Colonic mucosa (tissue), 4 donors: Measurements from ENCODE around the gene PIEZO2. TPM values are rescaled to one million over a fixed set of nuclear protein-coding genes. Genes with fewer than 3 reads are reported as not detected.

ENCODE experiments used
- DNase-seq: peaks from one replicate; pipeline ENCODE4 v3.0.0-alpha.2; 2020
- H3K27ac ChIP-seq: fragments of 200-600 bp; one replicate; pipeline ENCODE4 v1.8.0; 2021
- H3K27me3 ChIP-seq: fragments of 200-600 bp; one replicate; pipeline ENCODE4 v1.8.0; 2021
- H3K36me3 ChIP-seq: fragments of 200-600 bp; one replicate; pipeline ENCODE4 v1.8.0; 2021
- H3K4me1 ChIP-seq: fragments of 200-600 bp; one replicate; pipeline ENCODE4 v1.8.0; 2021; ENCODE audit warnings: mild to moderate bottlenecking
- H3K4me3 ChIP-seq: fragments of 200-600 bp; one replicate; pipeline ENCODE4 v1.8.0; 2021
- H3K9ac ChIP-seq, 2 donors: one replicate each; pipeline ENCODE4 v1.7.0; 2013; ENCODE audit warnings: control low read depth in 2 of 2, low read depth in 2 of 2, low read length in 2 of 2
- H3K9me3 ChIP-seq: fragments of 200-600 bp; one replicate; pipeline ENCODE4 v1.8.0; 2021
- CTCF ChIP-seq: fragments of 200-600 bp; IDR thresholded peaks from one replicate; pipeline ENCODE4 v1.8.0; 2022; ENCODE audit warnings: antibody characterized with exemption, mild to moderate bottlenecking
- intact Hi-C: fragments of 100-400 bp; cut with DNase I; formaldehyde crosslinking; loops from one replicate; pipeline ENCODE4 v1.14.1; 2022
- total RNA-seq, 2 donors: library from RNA; stranded (reverse); fragmentation: NEBNext Ultra II Directional in 1 of 2; extraction: Animal tissue kit (Norgen Biotek cat#: 25700) in 1 of 2; gene quantifications; one replicate each; pipeline ENCODE4 v1.2.1, GENCODE V29; 2021
- donor health status: healthy.
- donor health status: DM: no; HTN: no; CAD: no.
- donor health status: DM: no; HTN: no; CAD: no.

The PIEZO2 gene
- total RNA-seq, 2 donors from 2014 or later = 0.79 to 4.0 TPM

- no peaks in the 10 kb centered on the region for H3K4me1 ChIP-seq
- no peak overlapping the region for H3K4me3 ChIP-seq
- intact Hi-C loops = loop anchor here (10.0 kb wide), 1 partner anchor 366 kb away; no protein-coding TSS in a partner anchor
- no peak overlapping the region for H3K9ac ChIP-seq
- TF ChIP-seq CTCF = no peak
- no peaks in the 10 kb centered on the region for H3K36me3 ChIP-seq
- H3K27me3 ChIP-seq = no peaks in the 10 kb centered on the region
- H3K27ac ChIP-seq = no peak overlapping the region
- no peak for DNase-seq
- H3K9me3 ChIP-seq = no peaks in the 10 kb centered on the region
Observed at GRCh38 chr18:10789180-10789579, 360.2 kb downstream of the PIEZO2 start.

- TF ChIP-seq CTCF = peak; percentile 82
- no peaks in the 10 kb centered on the region for H3K9me3 ChIP-seq
- H3K4me1 ChIP-seq = no peaks in the 10 kb centered on the region
- H3K36me3 ChIP-seq = no peaks in the 10 kb centered on the region
- intact Hi-C loops = loop anchor here (10.0 kb wide), 1 partner anchor 367 kb away; no protein-coding TSS in a partner anchor
- H3K27ac ChIP-seq = no peak overlapping the region
- no peaks in the 10 kb centered on the region for H3K27me3 ChIP-seq
- H3K9ac ChIP-seq = no peak overlapping the region
- H3K4me3 ChIP-seq = no peak overlapping the region
- DNase-seq = peak; percentile 87
Observed at GRCh38 chr18:10787293-10787901, 362.0 kb downstream of the PIEZO2 start.

DNA sequence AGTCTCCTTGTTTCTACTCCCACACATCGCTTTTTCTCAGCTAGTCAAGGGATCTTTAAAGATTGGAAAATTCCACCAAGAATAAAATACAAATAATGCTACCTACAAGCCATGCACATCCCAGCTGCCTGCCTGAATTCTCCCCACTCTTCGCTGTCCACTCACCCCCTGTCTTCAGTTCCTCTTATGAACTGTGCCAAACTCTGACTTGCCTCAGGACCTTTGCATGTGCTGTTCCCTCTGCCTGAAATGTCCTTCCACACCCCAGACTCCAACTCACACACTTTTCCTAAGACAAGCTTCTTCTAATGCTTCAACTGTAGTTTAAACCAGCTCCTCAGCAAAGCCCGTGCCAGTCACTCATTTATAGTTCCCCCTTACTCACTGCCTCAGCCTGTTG is 363.6 kb downstream of the PIEZO2 start:
- no peaks in the 10 kb centered on the region for H3K36me3 ChIP-seq
- no peaks in the 10 kb centered on the region for H3K27me3 ChIP-seq
- no peaks in the 10 kb centered on the region for H3K9me3 ChIP-seq
- no peak overlapping the region for H3K4me3 ChIP-seq
- H3K9ac ChIP-seq = no peak overlapping the region
- H3K4me1 ChIP-seq = no peaks in the 10 kb centered on the region
- H3K27ac ChIP-seq = no peak overlapping the region
- intact Hi-C loops = loop anchor here (10.0 kb wide), 1 partner anchor 369 kb away; no protein-coding TSS in a partner anchor
- DNase-seq = no peak
- TF ChIP-seq CTCF = no peak

DNA sequence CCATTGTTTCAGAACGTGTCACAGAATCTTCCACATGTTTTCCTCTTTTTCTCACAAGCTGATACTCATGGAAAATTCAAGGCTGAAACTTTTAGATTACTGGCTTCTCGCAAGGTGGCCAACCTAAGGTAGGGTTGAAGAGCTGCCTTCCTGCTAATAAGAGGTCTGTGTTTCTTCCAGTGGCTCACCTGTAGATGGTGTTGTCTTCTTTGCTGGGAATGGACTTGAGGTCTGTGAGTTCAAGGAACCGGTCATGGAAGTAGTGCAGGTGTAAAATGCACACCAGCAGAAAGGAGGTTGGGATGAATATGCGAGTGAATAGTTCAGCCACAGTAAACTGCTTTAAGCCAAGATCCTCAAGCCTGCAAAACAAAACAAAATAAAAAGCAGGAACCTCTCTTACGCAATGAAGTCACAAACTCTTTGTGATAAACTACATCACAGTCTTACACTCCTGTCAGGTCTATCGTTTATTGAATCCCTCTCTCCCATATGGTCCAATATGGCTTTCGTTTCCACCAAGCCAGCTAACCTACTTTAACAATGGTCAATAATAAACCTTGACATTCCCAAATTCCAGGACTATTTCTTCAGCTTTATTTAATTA is 364.7 kb downstream of the PIEZO2 start:
- Histone ChIP-seq H3K4me3 (no peak overlapping the region), H3K27ac (no peak overlapping the region), H3K9me3 (no peaks in the 10 kb centered on the region), H3K4me1 (no peaks in the 10 kb centered on the region), H3K27me3 (no peaks in the 10 kb centered on the region), H3K9ac (no peak overlapping the region), H3K36me3 (no peaks in the 10 kb centered on the region)
- DNase-seq = no peak
- no peak for TF ChIP-seq CTCF
- intact Hi-C loops = loop anchor here (10.0 kb wide), 1 partner anchor 370 kb away; no protein-coding TSS in a partner anchor

- intact Hi-C loops = loop anchor here (10.0 kb wide), 1 partner anchor 371 kb away; no protein-coding TSS in a partner anchor
- Histone ChIP-seq H3K9ac (no peak overlapping the region), H3K9me3 (no peaks in the 10 kb centered on the region), H3K4me3 (no peak overlapping the region), H3K4me1 (no peaks in the 10 kb centered on the region), H3K27ac (no peak overlapping the region), H3K36me3 (no peaks in the 10 kb centered on the region), H3K27me3 (no peaks in the 10 kb centered on the region)
- no peak for DNase-seq
- TF ChIP-seq CTCF = no peak
Observed at GRCh38 chr18:10783941-10784340, 365.4 kb downstream of the PIEZO2 start.
